ENCODE measurements around the gene LRRC36. TPM values are rescaled to one million over a fixed set of nuclear protein-coding genes. Genes with fewer than 3 reads are reported as not detected.

Gene LRRC36
- total and polyA plus RNA-seq, 2 of the 8 experiments (the other 6 are each of a cell fraction or from before 2014, with no cell fraction given), result 0.15 TPM; not detected in 1

DNA sequence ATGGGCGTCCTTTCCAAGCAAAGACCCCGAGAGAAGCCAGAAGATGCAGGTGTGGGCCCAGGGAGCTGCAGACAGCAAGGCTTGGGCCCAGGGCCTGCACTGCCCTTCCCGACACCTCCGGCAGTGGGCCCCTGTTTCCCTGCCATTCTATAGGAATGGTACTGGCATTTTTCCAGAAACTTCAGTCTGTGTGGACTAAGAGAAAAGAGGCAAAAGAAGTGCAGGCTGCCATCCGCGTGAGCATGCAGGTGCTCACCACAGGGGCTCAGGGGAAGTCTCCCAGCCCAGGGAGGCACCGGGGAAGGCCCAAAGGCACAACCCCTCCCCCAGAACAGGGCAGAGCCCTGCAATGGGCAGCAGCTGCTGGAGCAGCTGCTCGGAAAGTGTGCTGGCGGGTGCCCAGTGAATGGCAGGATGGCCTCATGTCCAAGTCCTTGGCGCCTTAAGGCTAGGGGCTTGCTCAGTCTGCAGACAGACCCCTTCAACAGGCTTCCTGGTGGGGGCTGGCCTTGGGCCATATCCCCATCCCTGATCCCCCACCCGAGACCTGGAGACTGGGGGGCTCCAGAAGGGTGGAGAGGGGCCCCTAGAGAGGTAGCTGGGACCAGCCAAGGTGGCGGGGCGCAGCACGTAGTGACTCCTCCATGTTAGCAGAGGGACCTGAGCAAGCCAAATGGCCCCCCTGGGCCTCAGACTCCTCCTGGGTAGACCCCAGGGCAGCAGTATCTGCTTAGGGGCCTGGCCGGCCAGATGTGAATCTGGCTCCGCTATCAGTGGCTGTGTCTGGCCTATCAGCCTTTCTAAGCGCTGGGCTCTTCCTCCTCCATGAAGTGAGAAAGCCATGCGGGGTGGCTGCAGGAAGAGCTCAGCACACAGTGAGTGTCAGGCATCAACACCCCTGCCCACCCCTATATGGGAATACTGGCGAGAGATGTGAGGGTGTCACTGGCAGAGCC is 73.4 kb downstream of the LRRC36 start:
- no peak overlapping the region for H3K14ac ChIP-seq (ENCODE audit: insufficient read length)
- no peak overlapping the region for H2AFZ ChIP-seq (ENCODE audit: low read length)
- 79% methylated on average over 19 of the region's 19 CpGs; no CpG with 5 or more reads in 1 of the 2 experiments for WGBS, 2 experiments (ENCODE audit: extremely low coverage in 1 of 2, insufficient coverage in 1 of 2, insufficient read length in 1 of 2, insufficient replicate concordance in 2 of 2, low coverage in 1 of 2, low lambda C conversion rate in 2 of 2, missing lambda C conversion rate in 1 of 2)
- H2BK12ac ChIP-seq (ENCODE audit: low read depth, low read length), result no peak overlapping the region
- no peaks in the 10 kb centered on the region for H3K36me3 ChIP-seq (ENCODE audit: control insufficient read depth in 2 of 4, insufficient read depth in 4 of 4, low read length in 3 of 4)
- H3K4me2 ChIP-seq (ENCODE audit: insufficient read depth in 1 of 2, low read depth in 2 of 2, low read length in 2 of 2), result no peak overlapping the region
- no peak overlapping the region for H2BK120ac ChIP-seq (replicated peaks; ENCODE audit: low read depth, low read length)
- H2AK5ac ChIP-seq (ENCODE audit: low read depth, low read length), result no peak overlapping the region
- DNase-seq (ENCODE audit: low read depth in 1 of 2, low spot score in 2 of 2), result no peak
- H3K23me2 ChIP-seq (ENCODE audit: low read depth, low read length), result peaks cover 2% of the 10 kb centered on the region; the same call in 1 of the 2 replicates
- no peaks in the 10 kb centered on the region for H3K79me2 ChIP-seq (ENCODE audit: control insufficient read depth in 1 of 2, insufficient read depth in 2 of 2, low read length in 2 of 2)
- H3K23ac ChIP-seq (ENCODE audit: insufficient read length), result no peak overlapping the region
- no peak overlapping the region for H3K27ac ChIP-seq (ENCODE audit: low read depth, low read length)
- POLR2A ChIA-PET (ENCODE audit: partially characterized antibody), result interaction anchor here (0.6 to 2.3 kb wide), 4 partner anchors 8 to 202 kb away, joined by 3 to 5 read pairs (median 4); no protein-coding TSS in a partner anchor
- H3K4me3 ChIP-seq (ENCODE audit: extremely low read depth in 1 of 4, insufficient read depth in 2 of 4, low read depth in 3 of 4, low read length in 4 of 4), result no peak overlapping the region
- no peak overlapping the region for H3K9ac ChIP-seq (replicated peaks in 1 of 4; ENCODE audit: extremely low read depth in 1 of 4, low read depth in 3 of 4, low read length in 3 of 4)
- H4K20me1 ChIP-seq (replicated peaks in 1 of 2; ENCODE audit: control insufficient read depth in 1 of 2, insufficient read depth in 2 of 2, low read length in 2 of 2), result peaks cover 2 to 4% of the 10 kb centered on the region in 2 experiments
- FAIRE-seq, result no peak
- no peaks in the 10 kb centered on the region for H3K79me1 ChIP-seq (ENCODE audit: low read depth, low read length)
- CTCF ChIA-PET (ENCODE audit: partially characterized antibody), result interaction anchor here (0.5 to 32.4 kb wide), 48 partner anchors 12 to 393 kb away, joined by 3 to 476 read pairs (median 4); partner anchors contain the start of genes HSD11B2, HSF4, KCTD19 and LRRC36
- H3K18ac ChIP-seq (ENCODE audit: extremely low read depth, low read length), result no peak overlapping the region; the same call in 1 of the 2 replicates
- H4K8ac ChIP-seq (ENCODE audit: extremely low read depth, insufficient read depth, low read length), result no peak overlapping the region
- no peaks in the 10 kb centered on the region for H3K9me3 ChIP-seq (ENCODE audit: insufficient read depth in 2 of 2, low read depth in 1 of 2, low read length in 1 of 2)
- peaks cover 6 to 19% (median 15%) of the 10 kb centered on the region in 4 experiments for H3K27me3 ChIP-seq (replicated peaks in 1 of 4; ENCODE audit: control insufficient read depth in 3 of 4, extremely low read depth in 1 of 4, insufficient read depth in 3 of 4, low read length in 3 of 4)
- H4K5ac ChIP-seq (ENCODE audit: insufficient read length, low read depth, low read length), result no peak overlapping the region
- H3K56ac ChIP-seq (replicated peaks; ENCODE audit: insufficient read length, low read depth, low read length), result no peak overlapping the region
- TF ChIP-seq CBX8 (IDR thresholded peaks at IDR 0.05; ENCODE audit: borderline replicate concordance, low read depth, low read length), result no peak
- TF ChIP-seq, protein P1, sequence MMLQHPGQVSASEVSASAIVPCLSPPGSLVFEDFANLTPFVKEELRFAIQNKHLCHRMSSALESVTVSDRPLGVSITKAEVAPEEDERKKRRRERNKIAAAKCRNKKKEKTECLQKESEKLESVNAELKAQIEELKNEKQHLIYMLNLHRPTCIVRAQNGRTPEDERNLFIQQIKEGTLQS (IDR thresholded peaks at IDR 0.05; ENCODE audit: insufficient read depth, low read depth, low read length), result no peak
- TF ChIP-seq, protein P2, sequence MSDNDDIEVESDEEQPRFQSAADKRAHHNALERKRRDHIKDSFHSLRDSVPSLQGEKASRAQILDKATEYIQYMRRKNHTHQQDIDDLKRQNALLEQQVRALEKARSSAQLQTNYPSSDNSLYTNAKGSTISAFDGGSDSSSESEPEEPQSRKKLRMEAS (IDR thresholded peaks at IDR 0.05), result no peak
- TF ChIP-seq JUN (IDR thresholded peaks at IDR 0.05; ENCODE audit: low read depth, low read length), result no peak
- no peak for TF ChIP-seq BRCA1 (IDR thresholded peaks at IDR 0.05; ENCODE audit: low read depth, low read length)
- TF ChIP-seq SRF (IDR thresholded peaks at IDR 0.05; ENCODE audit: low read depth, low read length), result no peak
- TF ChIP-seq FOSL1 (IDR thresholded peaks at IDR 0.05; ENCODE audit: insufficient read depth, low read depth, low read length), result no peak
- H4K91ac ChIP-seq (replicated peaks; ENCODE audit: insufficient read length, low read length), result peak overlapping the region; percentile 20
- no peak overlapping the region for H2BK20ac ChIP-seq (ENCODE audit: low read length)
- no peak overlapping the region for H3K4ac ChIP-seq (replicated peaks; ENCODE audit: insufficient read length, low read depth, low read length)
- no peak overlapping the region for H2BK5ac ChIP-seq (ENCODE audit: low read depth, low read length)
- no peak overlapping the region for H2BK15ac ChIP-seq (ENCODE audit: low read length)
- peaks cover 0 to 38% (median 23%) of the 10 kb centered on the region in 4 experiments; a peak in 6 of 7 replicates for H3K4me1 ChIP-seq (replicated peaks in 1 of 4; ENCODE audit: control insufficient read depth in 3 of 4, insufficient read depth in 4 of 4, low read length in 3 of 4)
